Raji (cell line): Measurements from ENCODE around the gene MED13L.

ENCODE experiments used
- POLR2A ChIP-seq: IDR thresholded peaks from 2 replicates; pipeline ENCODE4 v1.6.1; 2011; ENCODE audit warnings: low read depth, low read length, control low read depth; ENCODE audit not compliant: insufficient read depth

The MED13L gene

DNA sequence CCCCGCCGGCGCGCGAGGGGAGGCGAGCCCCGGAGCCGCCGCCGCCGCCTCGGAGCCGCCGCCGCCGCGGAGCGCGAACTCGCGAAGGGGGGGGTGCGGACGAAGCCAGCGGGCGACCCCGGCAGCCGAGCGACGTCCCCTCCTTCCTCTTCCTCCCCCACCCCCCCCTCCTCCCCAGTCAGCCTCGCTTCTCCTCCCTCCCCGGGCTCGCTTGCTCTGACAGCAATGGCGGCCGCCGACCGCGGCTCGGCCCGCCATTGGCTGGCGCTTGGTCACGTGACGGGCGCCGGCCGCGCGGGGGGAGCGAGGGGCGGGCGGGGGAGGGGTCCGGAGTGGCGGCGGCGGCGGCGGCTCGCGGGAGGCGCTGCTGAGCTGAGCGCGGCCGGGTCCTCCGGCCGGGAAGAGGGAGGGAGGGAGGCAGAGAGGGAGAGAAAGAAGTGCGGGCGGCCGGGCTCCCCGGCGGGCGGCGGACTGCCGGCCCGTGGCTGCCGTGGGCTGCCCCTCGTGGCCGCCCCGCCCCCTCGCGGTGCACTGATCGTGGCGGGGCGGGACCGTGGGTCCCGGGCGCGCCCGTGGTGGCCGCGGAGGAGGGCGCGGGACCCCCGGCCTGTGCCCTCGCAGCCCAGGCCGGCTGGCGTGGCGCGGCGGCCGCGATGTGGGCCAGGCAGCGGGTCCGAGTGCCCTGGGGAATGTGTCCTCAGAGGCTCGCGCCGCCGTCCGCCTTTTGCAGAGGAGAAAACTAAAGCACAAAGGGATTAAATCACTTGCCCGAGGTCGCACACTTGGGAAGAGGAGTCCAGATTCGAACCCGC lies at the start of gene MED13L:
MED13L (minus strand) TSS at position 227 of the 812 bp plus-strand sequence. CDS start 562 bp downstream, outside the sequence.
- peak; percentile 36 for TF ChIP-seq POLR2A

DNA sequence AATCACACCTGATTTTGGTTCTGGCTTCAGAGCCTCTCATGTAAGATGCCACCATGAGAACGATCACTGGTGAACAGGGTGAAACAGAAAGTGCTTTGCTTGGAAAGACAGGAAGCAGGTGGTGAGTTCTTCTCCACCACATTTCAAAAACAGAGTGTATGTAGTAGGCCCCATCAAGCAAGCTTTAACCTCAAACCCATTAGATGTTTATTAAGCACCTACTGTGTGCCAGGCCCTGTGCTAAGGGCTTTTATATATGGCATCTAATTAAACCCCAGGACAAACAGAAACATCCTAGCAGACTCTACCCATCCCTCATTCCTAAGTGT lies 47.8 kb upstream of the MED13L start:
- TF ChIP-seq POLR2A = peak; percentile 39; the same call in 1 of the 2 replicates

DNA sequence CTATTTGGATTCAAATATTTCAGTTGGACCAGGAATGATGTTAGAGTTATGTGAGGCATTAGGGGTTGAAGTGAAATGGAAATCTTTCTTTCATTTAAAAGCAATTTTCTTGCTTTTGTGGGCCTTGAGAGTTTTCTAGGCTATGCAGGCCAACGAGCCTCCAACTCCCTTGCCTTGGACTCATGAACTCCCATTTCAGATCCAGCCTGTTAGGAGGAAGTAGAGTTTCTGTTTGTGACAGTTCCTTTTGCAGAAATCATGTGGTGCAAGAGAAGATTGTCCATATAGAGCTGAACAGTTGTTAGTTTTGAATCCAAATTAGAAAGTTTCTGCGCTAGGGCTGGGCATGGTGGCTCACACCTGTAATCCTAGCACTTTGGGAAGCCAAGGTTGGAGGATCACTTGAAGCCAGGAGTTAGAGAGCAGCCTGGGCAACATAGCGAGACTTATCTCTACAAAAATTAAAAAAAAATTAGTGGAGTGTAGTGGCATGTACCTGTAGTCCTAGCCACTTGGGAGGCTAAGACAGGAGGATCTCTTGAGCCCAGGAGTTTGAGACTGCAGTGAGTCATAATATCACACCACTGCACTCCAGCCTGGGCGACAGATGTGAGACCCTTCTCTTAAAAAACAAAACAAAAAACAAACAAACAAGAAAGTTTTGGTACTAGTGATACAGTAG lies 47.3 kb upstream of the MED13L start:
- TF ChIP-seq POLR2A = no peak

GRCh38 chr12:116323406-116324386 lies 46.2 kb upstream of the MED13L start:
- no peak for TF ChIP-seq POLR2A

GRCh38 chr12:116321913-116322312 lies 44.4 kb upstream of the MED13L start:
- TF ChIP-seq POLR2A = no peak

GRCh38 chr12:116320791-116321217 lies 43.3 kb upstream of the MED13L start:
- TF ChIP-seq POLR2A = no peak

DNA sequence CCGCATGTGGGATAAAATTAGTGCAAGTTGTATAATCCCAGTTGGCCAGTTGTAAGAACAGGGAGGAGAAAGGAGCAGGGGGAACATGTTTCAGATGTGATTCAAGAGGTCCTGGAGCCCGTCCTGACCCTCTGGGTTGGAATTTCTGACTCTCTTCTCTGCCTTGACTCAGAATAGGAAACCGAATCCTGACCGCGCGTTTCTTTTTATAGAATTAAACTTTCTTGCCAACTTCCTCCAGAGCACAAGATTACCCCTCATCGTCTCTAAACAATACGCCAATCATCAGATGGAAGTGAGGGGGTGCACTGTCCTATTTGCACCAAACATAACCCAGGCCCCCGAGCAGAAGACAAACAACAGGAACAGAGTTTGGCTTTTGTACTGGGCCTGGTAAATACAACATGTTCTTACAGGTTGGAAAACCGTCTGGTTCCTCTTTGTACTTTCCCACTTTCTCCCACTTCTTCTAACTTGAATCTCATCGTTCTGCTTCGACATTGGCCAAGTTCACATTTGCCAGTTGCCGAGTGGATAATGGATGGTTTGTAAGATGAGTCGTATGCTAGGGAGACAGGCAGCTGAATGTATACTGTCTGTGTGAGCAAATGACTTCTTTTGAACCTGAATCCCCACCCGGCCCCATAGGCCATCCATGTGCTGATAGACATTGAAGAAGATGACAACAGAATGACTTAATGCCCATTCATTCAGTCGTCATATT lies 42.6 kb upstream of the MED13L start:
- TF ChIP-seq POLR2A = no peak

GRCh38 chr12:116319233-116319897 lies 41.9 kb upstream of the MED13L start:
- no peak for TF ChIP-seq POLR2A

- TF ChIP-seq POLR2A = no peak
Observed at GRCh38 chr12:116318576-116319232, 41.2 kb upstream of the MED13L start.

- TF ChIP-seq POLR2A = no peak
Observed at GRCh38 chr12:116317986-116318575, 40.6 kb upstream of the MED13L start.

- TF ChIP-seq POLR2A = no peak
Observed at GRCh38 chr12:116317139-116317538, 39.6 kb upstream of the MED13L start.

- TF ChIP-seq POLR2A = no peak
Observed at GRCh38 chr12:116314477-116314876, 37.0 kb upstream of the MED13L start.
